ENCODE results near the gene SELENOV.
"Not testable (repeated sequence)": the region's sequence is repeated elsewhere in the genome, so short reads cannot be mapped to it uniquely, and the experiment has no call there.

Gene SELENOV

GRCh38 chr19:39473443-39473960, 41.4 kb upstream of the SELENOV start:
- Histone ChIP-seq H3K27me3 (ENCODE audit: control insufficient read depth in 1 of 2, insufficient read depth in 1 of 2, low read length in 2 of 2) (no peaks in the 10 kb centered on the region), H3K79me1 (replicated peaks; ENCODE audit: low read length, poor library complexity, severe bottlenecking) (peaks cover 40% of the 10 kb centered on the region), H2BK5ac (ENCODE audit: low read depth, low read length, poor library complexity, severe bottlenecking) (no peak overlapping the region), H4K91ac (ENCODE audit: low read length) (no peak overlapping the region), H2BK12ac (ENCODE audit: low read length in 2 of 2) (no peak overlapping the region), H3K4me1 (ENCODE audit: control insufficient read depth, insufficient read depth, low read depth, low read length) (no peaks in the 10 kb centered on the region), H3K23ac (ENCODE audit: low read length in 2 of 2) (no peak overlapping the region), H3K4me3 (ENCODE audit: insufficient read depth in 1 of 2, low read depth in 1 of 2, low read length in 2 of 2) (no peak overlapping the region), H3K4me2 (ENCODE audit: low read length, poor library complexity, severe bottlenecking) (no peak overlapping the region), H3K36me3 (ENCODE audit: control insufficient read depth in 1 of 2, insufficient read depth in 2 of 2, low read depth in 1 of 2, low read length in 2 of 2) (peaks cover 81 to 89% of the 10 kb centered on the region in 2 experiments), H3K9ac (ENCODE audit: low read length) (no peak overlapping the region), H3K27ac (ENCODE audit: low read length, poor library complexity, severe bottlenecking) (no peak overlapping the region), H3K18ac (ENCODE audit: low read depth in 1 of 2, low read length in 2 of 2) (no peak overlapping the region), H2BK120ac (ENCODE audit: low read depth, low read length) (no peak overlapping the region), H2AK5ac (ENCODE audit: low read length, severe bottlenecking) (no peak overlapping the region), H3K9me3 (ENCODE audit: control insufficient read depth, low read length) (no peaks in the 10 kb centered on the region), H3K14ac (ENCODE audit: low read length in 2 of 2) (no peak overlapping the region), H3K4ac (ENCODE audit: low read depth in 1 of 2, low read length in 2 of 2) (no peak overlapping the region), H4K8ac (ENCODE audit: low read length) (no peak overlapping the region), H2AFZ (ENCODE audit: low read depth, low read length) (no peak overlapping the region), H2BK15ac (ENCODE audit: low read depth, poor library complexity, severe bottlenecking) (no peak overlapping the region)
- 98% methylated on average over 8 of the region's 11 CpGs for WGBS
- no peak for DNase-seq

DNA sequence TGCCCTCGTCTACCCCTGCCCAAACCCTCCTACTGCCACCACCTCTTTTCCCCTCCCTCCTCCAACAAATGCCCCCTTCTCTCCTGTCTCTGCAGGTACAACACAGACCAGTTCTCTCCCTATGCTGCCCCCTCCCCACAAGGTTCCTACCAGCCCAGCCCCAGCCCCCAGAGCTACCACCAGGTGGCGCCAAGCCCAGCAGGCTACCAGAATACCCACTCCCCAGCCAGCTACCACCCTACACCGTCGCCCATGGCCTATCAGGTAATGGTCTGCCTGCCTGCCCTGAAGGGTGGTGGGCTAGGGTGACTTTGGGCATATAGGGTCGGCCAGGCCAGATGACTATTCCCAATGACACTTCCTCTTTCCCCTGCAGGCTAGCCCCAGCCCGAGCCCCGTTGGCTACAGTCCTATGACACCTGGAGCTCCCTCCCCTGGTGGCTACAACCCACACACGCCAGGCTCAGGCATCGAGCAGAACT, 40.8 kb upstream of the SELENOV start:
- Histone ChIP-seq H2BK12ac (ENCODE audit: low read length in 2 of 2) (no peak overlapping the region), H3K27ac (ENCODE audit: low read length, poor library complexity, severe bottlenecking) (no peak overlapping the region), H2AK5ac (ENCODE audit: low read length, severe bottlenecking) (no peak overlapping the region), H2BK5ac (ENCODE audit: low read depth, low read length, poor library complexity, severe bottlenecking) (no peak overlapping the region), H3K14ac (ENCODE audit: low read length in 2 of 2) (no peak overlapping the region), H3K23ac (ENCODE audit: low read length in 2 of 2) (no peak overlapping the region), H4K91ac (ENCODE audit: low read length) (no peak overlapping the region), H2BK120ac (ENCODE audit: low read depth, low read length) (no peak overlapping the region), H3K18ac (ENCODE audit: low read depth in 1 of 2, low read length in 2 of 2) (no peak overlapping the region), H3K9me3 (ENCODE audit: control insufficient read depth, low read length) (no peaks in the 10 kb centered on the region), H3K4me3 (ENCODE audit: insufficient read depth in 1 of 2, low read depth in 1 of 2, low read length in 2 of 2) (no peak overlapping the region), H3K4me2 (ENCODE audit: low read length, poor library complexity, severe bottlenecking) (no peak overlapping the region), H3K4me1 (ENCODE audit: control insufficient read depth, insufficient read depth, low read depth, low read length) (peaks cover under 1% of the 10 kb centered on the region), H3K36me3 (ENCODE audit: control insufficient read depth in 1 of 2, insufficient read depth in 2 of 2, low read depth in 1 of 2, low read length in 2 of 2) (peaks cover 74 to 82% of the 10 kb centered on the region in 2 experiments), H3K79me1 (replicated peaks; ENCODE audit: low read length, poor library complexity, severe bottlenecking) (peaks cover 33% of the 10 kb centered on the region), H2AFZ (ENCODE audit: low read depth, low read length) (no peak overlapping the region), H2BK15ac (ENCODE audit: low read depth, poor library complexity, severe bottlenecking) (no peak overlapping the region), H3K9ac (ENCODE audit: low read length) (no peak overlapping the region), H4K8ac (ENCODE audit: low read length) (no peak overlapping the region), H3K4ac (ENCODE audit: low read depth in 1 of 2, low read length in 2 of 2) (no peak overlapping the region), H3K27me3 (ENCODE audit: control insufficient read depth in 1 of 2, insufficient read depth in 1 of 2, low read length in 2 of 2) (no peaks in the 10 kb centered on the region)
- 71% methylated on average over 8 of the region's 9 CpGs for WGBS
- peak; percentile 57 for DNase-seq

- no peak overlapping the region for H3K4ac ChIP-seq (ENCODE audit: low read depth in 1 of 2, low read length in 2 of 2)
- peaks cover 58 to 66% of the 10 kb centered on the region in 2 experiments for H3K36me3 ChIP-seq (ENCODE audit: control insufficient read depth in 1 of 2, insufficient read depth in 2 of 2, low read depth in 1 of 2, low read length in 2 of 2)
- H3K23ac ChIP-seq (ENCODE audit: low read length in 2 of 2), result no peak overlapping the region
- no peaks in the 10 kb centered on the region for H3K9me3 ChIP-seq (ENCODE audit: control insufficient read depth, low read length)
- no peak overlapping the region for H3K4me2 ChIP-seq (ENCODE audit: low read length, poor library complexity, severe bottlenecking)
- H4K8ac ChIP-seq (ENCODE audit: low read length), result no peak overlapping the region
- H3K27me3 ChIP-seq (ENCODE audit: control insufficient read depth in 1 of 2, insufficient read depth in 1 of 2, low read length in 2 of 2), result no peaks in the 10 kb centered on the region
- H3K18ac ChIP-seq (ENCODE audit: low read depth in 1 of 2, low read length in 2 of 2), result no peak overlapping the region
- 94% methylated on average over 2 of the region's 2 CpGs for WGBS
- H2AK5ac ChIP-seq (ENCODE audit: low read length, severe bottlenecking), result no peak overlapping the region
- DNase-seq, result no peak
- no peak overlapping the region for H2BK5ac ChIP-seq (ENCODE audit: low read depth, low read length, poor library complexity, severe bottlenecking)
- H3K4me1 ChIP-seq (ENCODE audit: control insufficient read depth, insufficient read depth, low read depth, low read length), result peaks cover 5% of the 10 kb centered on the region
- no peak overlapping the region for H2BK12ac ChIP-seq (ENCODE audit: low read length in 2 of 2)
- H2BK15ac ChIP-seq (ENCODE audit: low read depth, poor library complexity, severe bottlenecking), result no peak overlapping the region
- no peak overlapping the region for H2BK120ac ChIP-seq (ENCODE audit: low read depth, low read length)
- no peak overlapping the region for H3K27ac ChIP-seq (ENCODE audit: low read length, poor library complexity, severe bottlenecking)
- H3K14ac ChIP-seq (ENCODE audit: low read length in 2 of 2), result no peak overlapping the region
- no peak overlapping the region for H4K91ac ChIP-seq (ENCODE audit: low read length)
- no peak overlapping the region for H2AFZ ChIP-seq (ENCODE audit: low read depth, low read length)
- no peak overlapping the region for H3K9ac ChIP-seq (ENCODE audit: low read length)
- no peak overlapping the region for H3K4me3 ChIP-seq (ENCODE audit: insufficient read depth in 1 of 2, low read depth in 1 of 2, low read length in 2 of 2)
- H3K79me1 ChIP-seq (replicated peaks; ENCODE audit: low read length, poor library complexity, severe bottlenecking), result peaks cover 22% of the 10 kb centered on the region
These were observed 39.2 kb upstream of the SELENOV start for GRCh38 chr19:39475748-39476147.

GRCh38 chr19:39479319-39479801, 35.6 kb upstream of the SELENOV start:
- not testable (repeated sequence) for H3K4me3 ChIP-seq (ENCODE audit: insufficient read depth in 1 of 2, low read depth in 1 of 2, low read length in 2 of 2); H3K14ac ChIP-seq (ENCODE audit: low read length in 2 of 2)
- WGBS, result 73% methylated on average over 10 of the region's 11 CpGs

More at GRCh38 chr19:39479319-39479801, 35.6 kb upstream of the SELENOV start:
- H3K9ac ChIP-seq (ENCODE audit: low read length); DNase-seq; H3K4ac ChIP-seq (ENCODE audit: low read depth in 1 of 2, low read length in 2 of 2); H2BK12ac ChIP-seq (ENCODE audit: low read length in 2 of 2); H2BK15ac ChIP-seq (ENCODE audit: low read depth, poor library complexity, severe bottlenecking); H2BK120ac ChIP-seq (ENCODE audit: low read depth, low read length); H2AFZ ChIP-seq (ENCODE audit: low read depth, low read length); H3K27me3 ChIP-seq (ENCODE audit: control insufficient read depth in 1 of 2, insufficient read depth in 1 of 2, low read length in 2 of 2); H4K8ac ChIP-seq (ENCODE audit: low read length); H3K9me3 ChIP-seq (ENCODE audit: control insufficient read depth, low read length); H3K23ac ChIP-seq (ENCODE audit: low read length in 2 of 2); H4K91ac ChIP-seq (ENCODE audit: low read length); H3K18ac ChIP-seq (ENCODE audit: low read depth in 1 of 2, low read length in 2 of 2); H3K27ac ChIP-seq (ENCODE audit: low read length, poor library complexity, severe bottlenecking); H3K4me2 ChIP-seq (ENCODE audit: low read length, poor library complexity, severe bottlenecking); H2AK5ac ChIP-seq (ENCODE audit: low read length, severe bottlenecking); H2BK5ac ChIP-seq (ENCODE audit: low read depth, low read length, poor library complexity, severe bottlenecking): not testable (repeated sequence)
- H3K4me1 ChIP-seq (ENCODE audit: control insufficient read depth, insufficient read depth, low read depth, low read length), result peaks cover 12% of the 10 kb centered on the region
- H3K36me3 ChIP-seq (ENCODE audit: control insufficient read depth in 1 of 2, insufficient read depth in 2 of 2, low read depth in 1 of 2, low read length in 2 of 2), result peaks cover 35 to 37% of the 10 kb centered on the region in 2 experiments
- peaks cover 23% of the 10 kb centered on the region for H3K79me1 ChIP-seq (replicated peaks; ENCODE audit: low read length, poor library complexity, severe bottlenecking)
